HL-60 (cell line): Measurements from ENCODE around the gene PXMP4.

ENCODE experiments used
- DNase-seq, 2 experiments: peaks; one replicate each; pipeline ENCODE4 v3.0.0-alpha.2; 2010 to 2020; ENCODE audit warnings: low read depth in 1 of 2, low spot score in 1 of 2
- H3K27ac ChIP-seq: fragments of 250-450 bp; sonication (Bioruptor Pico); replicated peaks from 2 replicates; pipeline ENCODE4 v1.5.1; 2020; ENCODE audit warnings: mild to moderate bottlenecking, moderate library complexity
- H3K27me3 ChIP-seq: fragments of 250-450 bp; sonication (Bioruptor Pico); 2 replicates; pipeline ENCODE4 v1.5.1; 2021; ENCODE audit warnings: mild to moderate bottlenecking, moderate library complexity; ENCODE audit not compliant: insufficient read depth, poor library complexity, severe bottlenecking
- H3K4me3 ChIP-seq: replicated peaks from 2 replicates; pipeline ENCODE4 v1.5.1; 2011; ENCODE audit warnings: mild to moderate bottlenecking, control low read depth, low read length; ENCODE audit not compliant: insufficient read depth
- GABPA ChIP-seq: IDR thresholded peaks from 2 replicates; pipeline ENCODE4 v1.6.1; 2012; ENCODE audit warnings: low read depth
- POLR2AphosphoS5 ChIP-seq: IDR thresholded peaks from 2 replicates; pipeline ENCODE4 v1.6.1; 2012; ENCODE audit warnings: low read depth
- SPI1 ChIP-seq: IDR thresholded peaks from 2 replicates; pipeline ENCODE4 v1.6.1; 2012; ENCODE audit warnings: low read depth, mild to moderate bottlenecking, borderline replicate concordance
- TF ChIP-seq, protein P1 (sequence below): IDR thresholded peaks from one replicate; pipeline ENCODE4 v1.5.1; 2011; ENCODE audit warnings: low read length, control low read depth, inconsistent platforms; ENCODE audit not compliant: insufficient read depth
- TF ChIP-seq, protein P2 (sequence below): IDR thresholded peaks from 2 replicates; pipeline ENCODE4 v1.6.1; 2012; ENCODE audit warnings: low read depth; ENCODE audit not compliant: insufficient replicate concordance

PXMP4 gene

DNA sequence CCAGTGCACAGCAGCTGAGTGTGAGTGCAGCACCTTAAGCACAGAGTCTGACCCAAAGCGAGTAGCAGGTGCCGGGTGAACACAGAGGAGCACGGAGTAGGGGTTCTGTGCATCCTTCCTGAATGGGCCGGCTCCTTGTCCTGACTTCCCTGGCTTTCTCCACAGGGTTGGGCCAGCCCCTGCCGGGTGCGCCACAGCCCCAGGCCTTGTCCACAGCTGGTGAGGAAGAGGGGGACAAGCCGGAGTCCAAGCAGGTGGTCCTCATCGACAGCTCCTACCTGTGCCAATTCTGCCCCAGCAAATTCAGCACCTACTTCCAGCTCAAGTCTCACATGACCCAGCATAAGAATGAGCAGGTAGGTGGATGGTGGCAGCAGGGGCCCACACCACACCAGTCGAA, 46.6 kb upstream of the PXMP4 start:
- no peak for DNase-seq
- no peak overlapping the region for H3K4me3 ChIP-seq
- TF ChIP-seq, protein P1, sequence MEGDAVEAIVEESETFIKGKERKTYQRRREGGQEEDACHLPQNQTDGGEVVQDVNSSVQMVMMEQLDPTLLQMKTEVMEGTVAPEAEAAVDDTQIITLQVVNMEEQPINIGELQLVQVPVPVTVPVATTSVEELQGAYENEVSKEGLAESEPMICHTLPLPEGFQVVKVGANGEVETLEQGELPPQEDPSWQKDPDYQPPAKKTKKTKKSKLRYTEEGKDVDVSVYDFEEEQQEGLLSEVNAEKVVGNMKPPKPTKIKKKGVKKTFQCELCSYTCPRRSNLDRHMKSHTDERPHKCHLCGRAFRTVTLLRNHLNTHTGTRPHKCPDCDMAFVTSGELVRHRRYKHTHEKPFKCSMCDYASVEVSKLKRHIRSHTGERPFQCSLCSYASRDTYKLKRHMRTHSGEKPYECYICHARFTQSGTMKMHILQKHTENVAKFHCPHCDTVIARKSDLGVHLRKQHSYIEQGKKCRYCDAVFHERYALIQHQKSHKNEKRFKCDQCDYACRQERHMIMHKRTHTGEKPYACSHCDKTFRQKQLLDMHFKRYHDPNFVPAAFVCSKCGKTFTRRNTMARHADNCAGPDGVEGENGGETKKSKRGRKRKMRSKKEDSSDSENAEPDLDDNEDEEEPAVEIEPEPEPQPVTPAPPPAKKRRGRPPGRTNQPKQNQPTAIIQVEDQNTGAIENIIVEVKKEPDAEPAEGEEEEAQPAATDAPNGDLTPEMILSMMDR = no peak
- TF ChIP-seq POLR2AphosphoS5 (no peak), GABPA (no peak), SPI1 (no peak)
- TF ChIP-seq, protein P2, sequence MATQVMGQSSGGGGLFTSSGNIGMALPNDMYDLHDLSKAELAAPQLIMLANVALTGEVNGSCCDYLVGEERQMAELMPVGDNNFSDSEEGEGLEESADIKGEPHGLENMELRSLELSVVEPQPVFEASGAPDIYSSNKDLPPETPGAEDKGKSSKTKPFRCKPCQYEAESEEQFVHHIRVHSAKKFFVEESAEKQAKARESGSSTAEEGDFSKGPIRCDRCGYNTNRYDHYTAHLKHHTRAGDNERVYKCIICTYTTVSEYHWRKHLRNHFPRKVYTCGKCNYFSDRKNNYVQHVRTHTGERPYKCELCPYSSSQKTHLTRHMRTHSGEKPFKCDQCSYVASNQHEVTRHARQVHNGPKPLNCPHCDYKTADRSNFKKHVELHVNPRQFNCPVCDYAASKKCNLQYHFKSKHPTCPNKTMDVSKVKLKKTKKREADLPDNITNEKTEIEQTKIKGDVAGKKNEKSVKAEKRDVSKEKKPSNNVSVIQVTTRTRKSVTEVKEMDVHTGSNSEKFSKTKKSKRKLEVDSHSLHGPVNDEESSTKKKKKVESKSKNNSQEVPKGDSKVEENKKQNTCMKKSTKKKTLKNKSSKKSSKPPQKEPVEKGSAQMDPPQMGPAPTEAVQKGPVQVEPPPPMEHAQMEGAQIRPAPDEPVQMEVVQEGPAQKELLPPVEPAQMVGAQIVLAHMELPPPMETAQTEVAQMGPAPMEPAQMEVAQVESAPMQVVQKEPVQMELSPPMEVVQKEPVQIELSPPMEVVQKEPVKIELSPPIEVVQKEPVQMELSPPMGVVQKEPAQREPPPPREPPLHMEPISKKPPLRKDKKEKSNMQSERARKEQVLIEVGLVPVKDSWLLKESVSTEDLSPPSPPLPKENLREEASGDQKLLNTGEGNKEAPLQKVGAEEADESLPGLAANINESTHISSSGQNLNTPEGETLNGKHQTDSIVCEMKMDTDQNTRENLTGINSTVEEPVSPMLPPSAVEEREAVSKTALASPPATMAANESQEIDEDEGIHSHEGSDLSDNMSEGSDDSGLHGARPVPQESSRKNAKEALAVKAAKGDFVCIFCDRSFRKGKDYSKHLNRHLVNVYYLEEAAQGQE = no peak
- H3K27ac ChIP-seq = no peak overlapping the region
- no peaks in the 10 kb centered on the region for H3K27me3 ChIP-seq

DNA sequence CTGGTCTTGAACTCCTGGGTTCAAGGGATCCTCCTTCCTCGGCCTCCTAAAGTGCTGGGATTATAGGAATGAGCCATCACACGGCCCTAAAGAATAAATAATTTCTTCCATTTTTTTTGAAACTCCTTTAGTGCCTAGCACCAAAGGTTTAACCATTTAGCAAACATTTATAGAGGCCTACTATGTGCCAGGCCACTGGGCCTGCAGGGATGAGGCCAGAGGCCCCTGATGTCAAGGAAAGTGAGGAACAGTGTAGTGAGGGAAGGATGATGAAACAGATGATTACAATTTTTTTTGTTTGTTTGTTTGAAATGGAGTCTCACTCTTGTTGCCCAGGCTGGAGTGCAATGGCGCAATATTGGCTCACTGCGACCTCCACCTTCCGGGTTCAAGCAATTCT, 45.5 kb upstream of the PXMP4 start:
- TF ChIP-seq SPI1 (no peak), GABPA (no peak), POLR2AphosphoS5 (no peak)
- TF ChIP-seq, protein P1 = no peak
- TF ChIP-seq, protein P2 = no peak
- no peak overlapping the region for H3K4me3 ChIP-seq

DNA sequence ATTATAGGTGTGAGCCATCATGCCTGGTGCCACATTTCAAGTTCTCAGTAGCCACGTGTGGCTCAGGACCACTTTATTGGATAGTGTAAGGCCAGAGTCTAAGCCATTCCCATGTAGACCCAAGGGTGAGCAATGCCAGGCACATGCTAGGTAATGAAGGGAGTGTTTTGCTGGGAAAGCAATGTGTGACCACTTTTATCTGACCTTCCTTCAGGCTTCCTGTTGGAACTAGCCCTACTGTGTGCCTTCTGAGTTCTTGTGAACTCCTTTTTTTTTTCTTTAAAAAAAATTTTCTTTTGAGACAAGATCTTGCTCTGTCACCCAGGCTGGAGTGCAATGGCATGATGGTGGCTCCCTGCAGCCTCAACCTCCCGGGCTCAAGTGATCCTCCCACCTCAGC, 45.0 kb upstream of the PXMP4 start:
- Histone ChIP-seq H3K4me3 (no peak overlapping the region), H3K27ac (no peak overlapping the region), H3K27me3 (no peaks in the 10 kb centered on the region)
- TF ChIP-seq GABPA (no peak), POLR2AphosphoS5 (no peak), SPI1 (no peak)
- TF ChIP-seq, protein P1 = no peak
- TF ChIP-seq, protein P2 = no peak
- no peak for DNase-seq

More for the DNA sequence above, 45.5 kb upstream of the PXMP4 start:
- H3K27me3 ChIP-seq = no peaks in the 10 kb centered on the region
- no peak for DNase-seq
- H3K27ac ChIP-seq = no peak overlapping the region
